Measurements from ENCODE around the gene TCF4. TPM values are rescaled to one million over a fixed set of nuclear protein-coding genes. Genes with fewer than 3 reads are reported as not detected.

Gene TCF4
- total RNA-seq, 1 donor from 2014 or later: 86.7 TPM

DNA sequence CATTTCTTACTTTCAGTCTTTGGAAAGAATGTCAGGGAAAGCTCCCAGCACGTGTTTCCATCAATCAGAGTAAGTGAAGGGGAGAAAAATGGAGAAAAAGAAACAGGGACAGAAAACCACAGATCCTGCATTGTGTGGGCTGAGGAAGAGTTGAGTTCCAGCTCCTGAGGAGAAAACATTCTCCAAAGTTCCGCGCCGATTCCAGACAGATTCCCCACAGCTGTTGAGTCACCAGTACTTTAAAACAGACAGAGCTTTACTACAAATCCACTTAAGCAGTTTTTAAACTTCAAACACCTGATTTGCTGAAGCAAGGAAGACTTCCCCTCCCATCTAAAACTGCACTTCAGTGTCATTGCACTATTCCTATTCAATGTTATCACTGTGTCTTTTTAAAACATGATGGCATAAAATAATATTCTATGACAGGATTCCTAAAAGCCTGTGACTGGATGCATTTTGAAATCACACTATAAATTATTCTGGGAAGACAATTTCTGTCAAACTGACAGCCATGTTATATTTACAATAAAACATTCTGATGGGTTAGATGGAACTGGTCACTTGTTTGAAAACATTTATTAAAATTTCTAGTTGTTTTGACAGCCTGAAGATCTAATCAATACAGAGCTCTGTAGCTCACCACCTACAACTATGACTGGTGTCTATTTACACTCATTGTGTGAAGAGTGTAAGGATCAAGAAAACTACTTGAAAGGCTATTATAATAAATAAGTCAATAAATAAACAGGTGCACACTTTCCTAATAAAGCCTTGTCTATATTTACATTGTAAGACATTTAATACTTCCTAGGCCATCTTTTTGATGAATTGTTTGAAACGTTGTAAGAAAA is 40.9 kb downstream of the TCF4 start:
- no peak for DNase-seq (ENCODE audit: low spot score)

DNA sequence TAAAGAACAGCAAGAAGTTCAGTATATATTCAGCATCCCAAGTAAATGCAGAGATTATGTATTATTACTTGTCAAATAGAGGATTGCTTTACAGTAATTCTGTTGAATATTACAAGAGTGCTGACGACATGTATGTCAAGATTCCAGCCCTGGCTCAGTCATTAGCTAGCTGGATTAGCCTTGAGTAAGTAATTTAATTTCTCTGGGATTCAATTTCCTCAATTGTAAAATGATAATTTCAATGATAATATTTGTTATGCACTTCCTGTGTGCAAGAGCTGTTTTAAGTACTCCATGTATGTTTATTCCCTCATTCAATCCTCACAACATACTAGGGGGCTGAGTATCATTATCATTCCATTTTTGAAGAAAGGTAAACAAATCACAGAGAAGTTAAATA is 44.0 kb downstream of the TCF4 start:
- no peak for DNase-seq (ENCODE audit: low spot score)

DNA sequence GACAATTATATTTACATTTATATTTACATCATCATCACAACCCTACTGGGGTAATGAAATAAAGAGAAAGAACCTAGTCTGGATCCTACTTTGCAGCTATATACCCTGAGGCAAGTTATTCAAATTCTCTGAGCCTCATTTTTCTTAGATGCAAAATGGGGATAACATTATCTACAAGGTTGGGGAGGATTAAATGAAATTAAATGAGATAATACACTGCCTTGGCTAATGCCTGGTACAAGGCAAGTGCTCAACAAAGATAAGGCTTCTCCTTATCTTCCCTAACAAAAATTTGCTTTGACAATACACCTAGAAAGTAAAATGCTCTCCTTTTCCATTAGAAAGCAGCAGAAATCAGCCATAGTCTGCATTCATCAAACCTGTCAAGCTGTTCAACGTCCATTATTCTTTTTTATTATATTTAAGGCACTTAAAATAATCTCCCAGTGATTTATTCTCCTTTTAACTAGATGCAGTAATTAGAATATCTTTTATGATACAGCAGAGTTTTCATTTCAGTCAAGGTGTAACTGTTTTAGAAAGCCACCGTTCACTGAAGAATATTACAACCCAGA is 44.8 kb downstream of the TCF4 start:
- DNase-seq (ENCODE audit: low spot score): no peak

DNA sequence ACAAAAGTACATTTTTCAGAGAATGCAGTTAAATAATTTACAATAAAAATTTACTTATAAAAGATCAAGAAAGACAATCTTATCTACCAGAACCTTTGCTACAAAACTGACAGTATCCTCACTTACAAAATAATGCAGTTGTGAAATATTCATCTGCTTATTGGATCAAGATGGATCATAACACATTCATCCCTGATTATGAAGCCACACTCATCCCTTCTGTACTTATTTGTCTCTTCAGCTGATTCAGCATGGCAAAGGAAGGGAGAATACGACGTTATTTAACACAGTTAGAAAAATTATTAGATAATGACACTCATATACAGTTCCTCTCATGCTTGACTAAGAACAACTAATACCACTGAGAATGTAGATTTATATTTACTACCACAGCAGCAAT is 46.4 kb downstream of the TCF4 start:
- DNase-seq (ENCODE audit: low spot score): no peak

DNA sequence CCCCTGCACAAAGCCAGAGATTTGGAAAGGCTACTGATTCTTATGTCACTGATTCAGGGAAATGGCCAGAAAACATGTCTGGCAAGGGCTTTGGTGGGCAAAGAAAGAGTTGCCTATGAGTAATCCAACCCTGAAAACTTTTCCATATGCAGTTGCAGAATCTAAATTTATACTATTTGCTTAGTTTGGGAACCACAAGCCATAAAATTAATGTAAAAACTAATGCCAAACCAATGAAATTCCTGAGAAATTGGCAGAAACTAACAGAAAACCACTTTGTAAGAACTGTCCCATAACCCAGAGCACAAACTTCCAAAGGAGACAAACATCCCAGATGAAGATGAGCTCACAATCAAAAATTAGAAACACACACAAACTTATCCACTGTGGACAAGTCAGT is 48.8 kb downstream of the TCF4 start:
- DNase-seq (ENCODE audit: low spot score): no peak

DNA sequence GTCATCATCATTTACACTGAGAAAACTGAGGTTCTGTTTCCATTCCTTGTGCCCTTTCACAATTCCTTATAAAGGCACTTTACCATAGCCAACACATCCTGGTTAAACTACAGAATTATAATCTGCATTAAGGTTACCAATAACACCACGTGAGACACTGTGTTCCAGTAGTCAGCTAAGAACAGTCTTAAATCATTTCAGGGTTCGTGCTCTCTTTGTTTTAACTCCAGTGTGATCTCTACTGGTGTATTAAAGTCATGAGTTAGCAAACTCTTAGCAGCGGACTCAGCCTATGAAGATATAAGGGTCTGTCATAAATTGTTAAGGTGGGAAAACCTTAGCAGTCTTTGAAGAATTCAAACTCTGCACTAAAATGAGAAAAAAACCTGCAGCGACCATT is 53.0 kb downstream of the TCF4 start:
- DNase-seq (ENCODE audit: low spot score): no peak

DNA sequence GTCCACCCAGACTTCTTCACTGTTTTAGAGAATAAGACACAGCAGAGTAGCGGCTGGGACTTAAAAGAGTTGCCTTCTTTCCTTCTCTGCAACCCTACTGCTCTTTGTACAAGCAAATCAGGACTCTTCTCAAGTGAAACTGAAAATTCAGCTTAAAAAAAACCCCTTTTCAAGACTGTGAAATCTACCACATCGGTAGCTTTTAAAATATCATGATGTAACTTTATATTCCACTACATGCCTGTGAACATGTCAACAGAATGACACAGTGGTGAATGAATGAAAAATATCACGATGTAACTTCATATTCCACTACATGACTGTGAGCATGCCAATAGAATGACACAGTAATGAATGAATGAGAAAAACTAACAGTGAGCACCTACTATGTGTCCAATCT is 53.4 kb downstream of the TCF4 start:
- DNase-seq (ENCODE audit: low spot score): no peak

DNA sequence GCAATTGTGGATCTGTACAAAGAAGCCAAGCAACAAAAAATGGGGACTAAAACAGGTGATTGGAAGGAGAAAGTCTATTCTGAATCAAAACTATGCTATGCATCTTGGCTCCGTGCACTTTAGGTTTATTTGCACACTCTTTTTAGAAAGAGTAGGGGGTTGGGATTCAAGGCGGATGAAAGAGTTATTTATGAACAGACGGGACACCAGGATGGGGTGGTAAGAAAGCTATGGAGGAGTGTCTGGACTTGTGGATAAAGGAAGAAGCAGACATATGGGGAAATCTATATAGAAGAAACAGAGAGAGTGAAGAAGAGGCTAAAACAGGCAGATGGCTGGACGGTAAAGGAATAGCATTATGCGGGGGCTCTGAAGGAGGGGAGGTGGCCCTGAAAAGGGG is 57.8 kb downstream of the TCF4 start:
- no peak for DNase-seq (ENCODE audit: low spot score)

DNA sequence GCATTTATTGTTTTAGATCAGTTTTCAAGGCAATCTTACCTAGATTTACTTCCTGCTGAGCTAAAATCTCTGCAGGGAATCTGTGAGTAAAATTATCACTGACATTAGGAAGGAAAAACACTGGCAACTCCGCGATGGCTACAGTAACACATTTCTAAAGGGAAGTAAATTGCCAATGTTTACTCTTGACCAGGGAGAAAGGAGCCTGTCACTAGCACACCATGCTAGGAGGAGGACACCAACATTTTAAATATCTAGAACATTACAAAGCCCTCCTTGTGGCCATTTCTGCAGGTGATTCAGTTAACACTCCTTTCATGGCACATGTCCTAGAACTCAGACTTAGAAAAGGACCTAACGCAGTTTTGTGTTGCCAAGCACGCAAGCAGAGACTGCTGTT is 58.4 kb downstream of the TCF4 start:
- DNase-seq (ENCODE audit: low spot score): no peak

- DNase-seq (ENCODE audit: low spot score): no peak
Observed at GRCh38 chr18:55525845-55526244, 62.1 kb downstream of the TCF4 start.

DNA sequence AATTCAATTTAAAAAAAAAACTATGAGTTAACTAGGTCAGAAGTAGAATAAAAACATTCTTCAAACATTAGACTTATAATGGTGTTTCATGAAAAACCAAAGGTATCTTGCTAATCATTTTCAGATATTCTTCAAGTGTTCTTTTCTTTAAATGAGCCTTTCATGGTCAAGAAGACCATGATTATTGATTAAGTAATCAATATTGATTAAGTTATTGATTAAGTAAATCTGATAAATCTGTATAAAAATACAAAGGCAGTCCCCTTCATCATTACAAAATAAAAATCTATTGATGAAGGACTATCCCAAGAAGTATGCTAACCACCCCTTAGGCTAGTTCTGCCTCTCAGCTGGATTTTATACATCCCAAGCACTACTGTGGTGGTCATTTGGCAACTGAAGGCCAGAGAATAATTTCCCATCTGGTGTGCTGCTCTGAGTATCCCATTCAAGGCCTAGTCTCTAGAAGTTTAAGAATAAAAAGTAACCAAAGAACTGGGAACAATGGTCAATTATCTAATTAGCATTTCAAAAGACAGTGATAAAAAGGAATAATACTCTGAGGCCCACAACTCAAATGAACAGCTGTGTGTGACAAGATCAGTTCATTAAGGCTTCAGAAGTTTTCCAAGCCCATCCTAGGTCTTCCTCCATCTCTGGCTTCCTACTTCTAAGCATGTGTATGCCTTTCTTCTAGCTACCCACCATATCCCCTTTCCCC is 63.5 kb downstream of the TCF4 start:
- DNase-seq (ENCODE audit: low spot score): no peak

GRCh38 chr18:55523001-55523400 is 65.0 kb downstream of the TCF4 start:
- DNase-seq (ENCODE audit: low spot score): no peak

GRCh38 chr18:55522011-55522410 is 66.0 kb downstream of the TCF4 start:
- no peak for DNase-seq (ENCODE audit: low spot score)

DNA sequence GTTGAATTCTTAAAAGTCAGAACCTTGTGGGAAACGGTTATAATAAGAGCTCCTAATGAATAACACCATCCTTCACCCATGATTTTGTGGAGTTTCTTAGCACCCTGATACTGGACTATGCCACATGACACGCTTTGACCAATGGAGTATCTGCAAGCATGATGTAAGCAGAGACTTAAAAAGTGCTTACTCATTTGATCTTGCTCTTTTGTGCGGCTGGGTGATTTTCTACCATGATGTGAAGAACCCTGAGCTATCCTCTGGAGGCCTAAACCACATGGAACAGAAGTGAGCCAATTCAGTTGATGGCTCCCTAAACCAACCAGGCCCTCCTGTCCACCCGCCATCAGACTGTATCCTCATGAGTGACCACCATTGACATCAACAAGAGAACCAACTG is 70.9 kb downstream of the TCF4 start:
- DNase-seq (ENCODE audit: low spot score): no peak

DNA sequence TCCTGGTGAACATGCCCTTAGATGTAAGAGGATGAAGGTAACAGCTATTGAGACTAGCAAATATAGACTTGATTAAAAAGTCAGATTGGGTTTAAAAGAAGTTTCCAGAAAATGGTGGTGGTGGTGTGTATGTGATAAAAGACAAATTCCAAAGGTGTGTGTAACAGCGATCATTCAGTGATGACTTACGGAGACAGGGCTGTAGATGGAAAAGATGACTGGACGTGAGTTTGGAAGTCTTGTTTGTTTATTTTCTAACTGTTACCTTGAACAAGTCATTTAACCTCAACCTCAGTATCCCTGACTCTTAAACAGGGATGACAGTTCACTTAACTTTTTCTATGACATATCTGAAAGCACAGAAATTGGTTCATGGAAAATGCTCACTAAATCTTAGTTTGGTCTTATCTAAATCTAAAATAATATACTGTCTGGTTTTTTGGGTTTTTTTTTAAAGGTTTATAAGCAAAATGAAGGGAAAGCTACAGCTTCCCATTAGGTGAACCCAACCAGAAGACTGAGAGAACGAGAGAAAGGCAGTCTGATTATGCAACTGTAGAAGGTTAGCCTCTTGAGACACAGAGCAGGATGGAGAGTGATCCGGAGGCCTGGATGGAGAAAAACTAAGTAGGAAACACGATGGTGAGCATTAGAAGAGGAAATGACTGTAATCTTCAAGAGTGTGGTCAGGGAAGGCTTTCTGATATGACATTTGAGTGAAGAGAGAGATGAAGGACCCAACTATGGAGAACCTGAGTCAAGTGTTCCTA is 71.9 kb downstream of the TCF4 start:
- DNase-seq (ENCODE audit: low spot score): no peak

DNA sequence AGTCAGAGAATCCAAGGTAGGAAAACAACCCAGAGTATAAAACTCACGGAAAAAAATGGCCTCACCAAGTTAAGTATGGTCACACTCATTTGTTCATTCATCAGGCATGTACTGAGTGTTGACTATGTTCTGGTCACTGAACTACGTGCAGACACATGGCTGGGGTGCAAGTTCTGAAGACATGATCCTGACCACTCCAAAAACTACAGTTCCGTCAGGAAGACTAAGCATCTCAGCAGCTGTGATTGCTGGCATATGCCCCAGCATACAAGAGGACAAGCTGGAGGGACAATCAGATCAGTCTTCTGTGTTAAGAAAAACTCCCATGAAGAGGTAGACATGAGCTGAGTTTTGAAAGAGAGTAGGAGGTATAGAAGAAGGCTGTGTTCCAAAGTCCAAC is 72.8 kb downstream of the TCF4 start:
- no peak for DNase-seq (ENCODE audit: low spot score)

GRCh38 chr18:55513161-55513560 is 74.8 kb downstream of the TCF4 start:
- no peak for DNase-seq (ENCODE audit: low spot score)

GRCh38 chr18:55511277-55511676 is 76.7 kb downstream of the TCF4 start:
- DNase-seq (ENCODE audit: low spot score): no peak

DNA sequence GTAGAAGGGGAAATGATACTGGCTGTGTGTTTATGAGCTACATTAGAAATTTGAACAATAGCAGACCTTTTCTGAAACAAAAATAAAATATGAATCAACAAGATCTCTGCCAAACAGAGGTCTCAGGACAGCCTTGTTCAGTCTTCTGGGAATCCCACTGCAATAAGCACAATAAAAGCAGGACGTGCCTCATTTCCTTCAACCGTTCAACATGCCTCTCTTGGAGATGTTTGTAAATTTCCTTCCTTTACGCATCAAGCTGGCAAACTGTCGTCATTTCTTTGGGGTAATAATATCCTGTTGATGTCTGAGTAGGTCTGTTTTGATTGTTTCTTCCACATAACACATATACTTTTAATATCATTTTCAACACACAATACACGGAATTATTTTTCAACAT is 77.2 kb downstream of the TCF4 start:
- no peak for DNase-seq (ENCODE audit: low spot score)

- DNase-seq (ENCODE audit: low spot score): no peak
Observed at GRCh38 chr18:55509631-55510324, 78.2 kb downstream of the TCF4 start.

- DNase-seq (ENCODE audit: low spot score): no peak
Observed at GRCh38 chr18:55508651-55509050, 79.3 kb downstream of the TCF4 start.

DNA sequence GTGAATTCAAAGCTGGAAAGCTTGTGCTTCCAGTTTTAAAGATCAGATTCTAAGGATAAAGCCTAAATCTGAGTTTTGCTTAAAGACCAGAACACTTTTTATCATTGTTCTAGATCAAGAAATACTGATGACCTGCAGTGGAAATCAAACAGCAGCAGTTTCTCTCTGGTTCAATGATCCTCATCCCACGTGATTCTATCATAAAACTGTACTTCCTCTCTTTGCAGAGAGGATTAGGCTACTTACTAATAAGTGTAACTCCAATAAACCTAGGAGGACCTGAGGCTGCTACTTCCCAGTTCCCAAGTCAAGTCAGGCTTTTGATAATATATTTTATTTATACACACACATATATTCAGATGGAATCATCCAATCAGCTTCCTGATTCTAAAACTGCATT is 81.9 kb downstream of the TCF4 start:
- no peak for DNase-seq (ENCODE audit: low spot score)

All from ureter (tissue), 1 donor.